Measurements from ENCODE around the gene DESI1.
"Not testable (repeated sequence)": the region's sequence is repeated elsewhere in the genome, so short reads cannot be mapped to it uniquely, and the experiment has no call there.

The DESI1 gene

DNA sequence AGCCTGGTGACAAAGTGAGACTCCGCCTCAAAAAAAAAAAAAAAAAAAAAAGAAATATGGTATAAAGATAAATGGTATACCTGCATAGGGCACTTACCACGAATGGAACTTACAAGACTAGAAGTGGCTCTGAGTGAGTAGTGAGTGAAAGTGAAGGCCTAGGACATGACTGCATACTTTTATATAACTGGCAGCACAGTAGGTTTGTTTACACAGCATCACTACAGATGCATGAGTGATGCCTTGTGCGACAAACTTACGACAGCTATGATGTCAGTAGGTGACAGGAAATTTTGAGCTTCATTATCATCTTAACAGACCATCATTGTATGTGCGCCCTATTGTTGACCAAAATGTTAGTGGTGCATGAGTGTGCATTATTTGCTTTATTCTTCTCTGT is 17.9 kb upstream of the DESI1 start:
- no peaks in the 10 kb centered on the region for H3F3A ChIP-seq (ENCODE audit: insufficient read depth, low read length)
- peaks cover 82% of the 10 kb centered on the region for H3K79me2 ChIP-seq (ENCODE audit: low read length)
- H3K27ac ChIP-seq (ENCODE audit: low read length): no peak overlapping the region
- H3K4me3 ChIP-seq (ENCODE audit: low read length): no peak overlapping the region
- H2AFZ ChIP-seq (ENCODE audit: low read length): no peak overlapping the region
- no peak for DNase-seq
- H3K9me2 ChIP-seq (replicated peaks; ENCODE audit: insufficient read depth, low read length): no peaks in the 10 kb centered on the region
- H4K20me1 ChIP-seq (ENCODE audit: insufficient read depth, low read length): no peaks in the 10 kb centered on the region
- no peak for TF ChIP-seq EZH2phosphoT487 (IDR thresholded peaks at IDR 0.05; ENCODE audit: low read length)
- H3K36me3 ChIP-seq (replicated peaks; ENCODE audit: insufficient read depth, low read length): peaks cover 23% of the 10 kb centered on the region
- no peak overlapping the region for H3K9ac ChIP-seq (ENCODE audit: low read length)
- no peaks in the 10 kb centered on the region for H3K27me3 ChIP-seq (replicated peaks; ENCODE audit: insufficient read depth, low read length)
- H3K9me3 ChIP-seq (replicated peaks; ENCODE audit: insufficient read depth, low read length): no peaks in the 10 kb centered on the region
- no peaks in the 10 kb centered on the region for H3K4me1 ChIP-seq (ENCODE audit: low read length)
- no peak overlapping the region for H3K4me2 ChIP-seq (ENCODE audit: low read depth, low read length)

DNA sequence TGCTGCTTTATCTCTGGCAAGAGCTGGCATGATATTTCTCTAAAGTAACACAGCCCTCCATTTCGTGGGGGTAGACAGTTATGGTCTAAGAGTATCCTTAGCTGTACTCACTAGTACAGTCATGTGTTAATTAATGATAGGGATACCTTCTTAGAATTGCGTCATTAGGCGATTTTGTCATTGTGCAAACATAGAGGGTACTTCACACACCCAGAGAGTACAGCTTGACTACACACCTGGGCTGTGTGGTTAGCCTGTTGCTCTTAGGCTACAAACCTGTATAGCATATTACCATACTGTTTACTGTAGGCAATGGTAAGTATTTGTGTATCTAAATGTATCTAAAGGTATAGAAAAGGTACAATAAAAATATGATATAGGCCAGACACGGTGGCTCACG is 17.3 kb upstream of the DESI1 start:
- H3K27ac ChIP-seq (ENCODE audit: low read length): no peak overlapping the region
- H4K20me1 ChIP-seq (ENCODE audit: insufficient read depth, low read length): no peaks in the 10 kb centered on the region

GRCh38 chr22:41637623-41638022 is 16.8 kb upstream of the DESI1 start:
- not testable (repeated sequence) for DNase-seq; H3K4me2 ChIP-seq (ENCODE audit: low read depth, low read length); H4K20me1 ChIP-seq (ENCODE audit: insufficient read depth, low read length); H3K9me2 ChIP-seq (replicated peaks; ENCODE audit: insufficient read depth, low read length); H3F3A ChIP-seq (ENCODE audit: insufficient read depth, low read length); H3K9me3 ChIP-seq (replicated peaks; ENCODE audit: insufficient read depth, low read length); H3K9ac ChIP-seq (ENCODE audit: low read length); H3K4me1 ChIP-seq (ENCODE audit: low read length); H3K27ac ChIP-seq (ENCODE audit: low read length); H3K4me3 ChIP-seq (ENCODE audit: low read length); H2AFZ ChIP-seq (ENCODE audit: low read length); H3K27me3 ChIP-seq (replicated peaks; ENCODE audit: insufficient read depth, low read length)
- Histone ChIP-seq H3K36me3 (replicated peaks; ENCODE audit: insufficient read depth, low read length) (peaks cover 23% of the 10 kb centered on the region), H3K79me2 (ENCODE audit: low read length) (peaks cover 77% of the 10 kb centered on the region)

More for the DNA sequence above, 17.3 kb upstream of the DESI1 start:
- TF ChIP-seq EZH2phosphoT487 (IDR thresholded peaks at IDR 0.05; ENCODE audit: low read length): no peak
- TF ChIP-seq, protein P1, sequence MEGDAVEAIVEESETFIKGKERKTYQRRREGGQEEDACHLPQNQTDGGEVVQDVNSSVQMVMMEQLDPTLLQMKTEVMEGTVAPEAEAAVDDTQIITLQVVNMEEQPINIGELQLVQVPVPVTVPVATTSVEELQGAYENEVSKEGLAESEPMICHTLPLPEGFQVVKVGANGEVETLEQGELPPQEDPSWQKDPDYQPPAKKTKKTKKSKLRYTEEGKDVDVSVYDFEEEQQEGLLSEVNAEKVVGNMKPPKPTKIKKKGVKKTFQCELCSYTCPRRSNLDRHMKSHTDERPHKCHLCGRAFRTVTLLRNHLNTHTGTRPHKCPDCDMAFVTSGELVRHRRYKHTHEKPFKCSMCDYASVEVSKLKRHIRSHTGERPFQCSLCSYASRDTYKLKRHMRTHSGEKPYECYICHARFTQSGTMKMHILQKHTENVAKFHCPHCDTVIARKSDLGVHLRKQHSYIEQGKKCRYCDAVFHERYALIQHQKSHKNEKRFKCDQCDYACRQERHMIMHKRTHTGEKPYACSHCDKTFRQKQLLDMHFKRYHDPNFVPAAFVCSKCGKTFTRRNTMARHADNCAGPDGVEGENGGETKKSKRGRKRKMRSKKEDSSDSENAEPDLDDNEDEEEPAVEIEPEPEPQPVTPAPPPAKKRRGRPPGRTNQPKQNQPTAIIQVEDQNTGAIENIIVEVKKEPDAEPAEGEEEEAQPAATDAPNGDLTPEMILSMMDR (IDR thresholded peaks at IDR 0.05; ENCODE audit: low read length): no peak
- no peak for TF ChIP-seq EZH2 (optimal IDR thresholded peaks at IDR 0.05; ENCODE audit: low read depth, low read length)
- no peaks in the 10 kb centered on the region for H3K4me1 ChIP-seq (ENCODE audit: low read length)
- H3K27me3 ChIP-seq (replicated peaks; ENCODE audit: insufficient read depth, low read length): no peaks in the 10 kb centered on the region
- peaks cover 23% of the 10 kb centered on the region for H3K36me3 ChIP-seq (replicated peaks; ENCODE audit: insufficient read depth, low read length)
- H3K9ac ChIP-seq (ENCODE audit: low read length): no peak overlapping the region
- no peaks in the 10 kb centered on the region for H3F3A ChIP-seq (ENCODE audit: insufficient read depth, low read length)
- no peak overlapping the region for H2AFZ ChIP-seq (ENCODE audit: low read length)
- H3K79me2 ChIP-seq (ENCODE audit: low read length): peaks cover 82% of the 10 kb centered on the region
- no peaks in the 10 kb centered on the region for H3K9me3 ChIP-seq (replicated peaks; ENCODE audit: insufficient read depth, low read length)
- no peak overlapping the region for H3K4me2 ChIP-seq (ENCODE audit: low read depth, low read length)
- H3K4me3 ChIP-seq (ENCODE audit: low read length): no peak overlapping the region
- DNase-seq: no peak
- H3K9me2 ChIP-seq (replicated peaks; ENCODE audit: insufficient read depth, low read length): no peaks in the 10 kb centered on the region

DNA sequence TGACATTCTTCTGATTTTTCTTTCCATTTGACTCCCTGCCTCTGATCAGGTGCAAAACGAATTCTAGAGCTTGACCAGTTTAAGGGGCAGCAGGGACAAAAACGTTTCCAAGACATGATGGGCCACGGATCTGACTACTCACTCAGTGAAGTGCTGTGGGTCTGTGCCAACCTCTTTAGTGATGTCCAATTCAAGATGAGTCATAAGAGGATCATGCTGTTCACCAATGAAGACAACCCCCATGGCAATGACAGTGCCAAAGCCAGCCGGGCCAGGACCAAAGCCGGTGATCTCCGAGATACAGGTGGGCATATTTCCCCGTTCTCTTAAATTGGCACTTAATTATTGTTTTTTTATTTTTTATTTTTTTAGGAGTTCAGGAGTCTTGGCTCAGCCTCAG is 15.6 kb upstream of the DESI1 start:
- no peak overlapping the region for H3K4me2 ChIP-seq (ENCODE audit: low read depth, low read length)
- no peak overlapping the region for H3K9ac ChIP-seq (ENCODE audit: low read length)
- no peaks in the 10 kb centered on the region for H3K4me1 ChIP-seq (ENCODE audit: low read length)
- H3F3A ChIP-seq (ENCODE audit: insufficient read depth, low read length): no peaks in the 10 kb centered on the region
- DNase-seq: no peak
- TF ChIP-seq EZH2phosphoT487 (IDR thresholded peaks at IDR 0.05; ENCODE audit: low read length): no peak
- H2AFZ ChIP-seq (ENCODE audit: low read length): no peak overlapping the region
- H3K4me3 ChIP-seq (ENCODE audit: low read length): no peak overlapping the region
- H3K9me3 ChIP-seq (replicated peaks; ENCODE audit: insufficient read depth, low read length): no peaks in the 10 kb centered on the region
- peaks cover 23% of the 10 kb centered on the region for H3K36me3 ChIP-seq (replicated peaks; ENCODE audit: insufficient read depth, low read length)
- H3K27me3 ChIP-seq (replicated peaks; ENCODE audit: insufficient read depth, low read length): no peaks in the 10 kb centered on the region
- H3K79me2 ChIP-seq (ENCODE audit: low read length): peaks cover 71% of the 10 kb centered on the region
- H4K20me1 ChIP-seq (ENCODE audit: insufficient read depth, low read length): no peaks in the 10 kb centered on the region
- no peak overlapping the region for H3K27ac ChIP-seq (ENCODE audit: low read length)
- no peaks in the 10 kb centered on the region for H3K9me2 ChIP-seq (replicated peaks; ENCODE audit: insufficient read depth, low read length)

GRCh38 chr22:41634610-41635009 is 13.8 kb upstream of the DESI1 start:
- not testable (repeated sequence) for H3K4me3 ChIP-seq (ENCODE audit: low read length); H3K27me3 ChIP-seq (replicated peaks; ENCODE audit: insufficient read depth, low read length); DNase-seq; H3K4me1 ChIP-seq (ENCODE audit: low read length); H2AFZ ChIP-seq (ENCODE audit: low read length); H3K27ac ChIP-seq (ENCODE audit: low read length); H3K4me2 ChIP-seq (ENCODE audit: low read depth, low read length); H3F3A ChIP-seq (ENCODE audit: insufficient read depth, low read length); H3K9me2 ChIP-seq (replicated peaks; ENCODE audit: insufficient read depth, low read length); H3K9me3 ChIP-seq (replicated peaks; ENCODE audit: insufficient read depth, low read length); H4K20me1 ChIP-seq (ENCODE audit: insufficient read depth, low read length); H3K9ac ChIP-seq (ENCODE audit: low read length)
- H3K36me3 ChIP-seq (replicated peaks; ENCODE audit: insufficient read depth, low read length): peaks cover 17% of the 10 kb centered on the region
- H3K79me2 ChIP-seq (ENCODE audit: low read length): peaks cover 62% of the 10 kb centered on the region

DNA sequence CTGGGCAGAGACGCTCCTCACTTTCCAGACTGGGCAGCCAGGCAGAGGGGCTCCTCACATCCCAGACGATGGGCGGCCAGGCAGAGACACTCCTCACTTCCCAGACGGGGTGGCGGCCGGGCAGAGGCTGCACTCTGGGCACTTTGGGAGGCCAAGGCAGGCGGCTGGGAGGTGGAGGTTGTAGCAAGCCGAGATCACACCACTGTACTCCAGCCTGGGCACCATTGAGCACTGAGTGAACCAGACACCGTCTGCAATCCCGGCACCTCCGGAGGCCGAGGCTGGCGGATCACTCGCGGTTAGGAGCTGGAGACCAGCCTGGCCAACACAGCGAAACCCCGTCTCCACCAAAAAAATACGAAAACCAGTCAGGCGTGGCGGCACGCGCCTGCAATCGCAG is 10.8 kb upstream of the DESI1 start:
- not testable (repeated sequence) for H2AFZ ChIP-seq (ENCODE audit: low read length); H3K27ac ChIP-seq (ENCODE audit: low read length); H3K4me1 ChIP-seq (ENCODE audit: low read length); H4K20me1 ChIP-seq (ENCODE audit: insufficient read depth, low read length); H3K9me2 ChIP-seq (replicated peaks; ENCODE audit: insufficient read depth, low read length); H3K4me3 ChIP-seq (ENCODE audit: low read length); DNase-seq; H3K36me3 ChIP-seq (replicated peaks; ENCODE audit: insufficient read depth, low read length); H3K4me2 ChIP-seq (ENCODE audit: low read depth, low read length); H3K27me3 ChIP-seq (replicated peaks; ENCODE audit: insufficient read depth, low read length); H3F3A ChIP-seq (ENCODE audit: insufficient read depth, low read length); H3K9me3 ChIP-seq (replicated peaks; ENCODE audit: insufficient read depth, low read length); H3K9ac ChIP-seq (ENCODE audit: low read length)
- H3K79me2 ChIP-seq (ENCODE audit: low read length): peaks cover 69% of the 10 kb centered on the region

GRCh38 chr22:41631115-41631514 is 10.3 kb upstream of the DESI1 start:
- H3K4me2 ChIP-seq (ENCODE audit: low read depth, low read length); H4K20me1 ChIP-seq (ENCODE audit: insufficient read depth, low read length); H2AFZ ChIP-seq (ENCODE audit: low read length); H3K9me3 ChIP-seq (replicated peaks; ENCODE audit: insufficient read depth, low read length); H3K27me3 ChIP-seq (replicated peaks; ENCODE audit: insufficient read depth, low read length); H3K27ac ChIP-seq (ENCODE audit: low read length); H3K4me3 ChIP-seq (ENCODE audit: low read length); H3K9ac ChIP-seq (ENCODE audit: low read length); H3K36me3 ChIP-seq (replicated peaks; ENCODE audit: insufficient read depth, low read length); DNase-seq; H3K4me1 ChIP-seq (ENCODE audit: low read length); H3K9me2 ChIP-seq (replicated peaks; ENCODE audit: insufficient read depth, low read length); H3F3A ChIP-seq (ENCODE audit: insufficient read depth, low read length): not testable (repeated sequence)
- H3K79me2 ChIP-seq (ENCODE audit: low read length): peaks cover 68% of the 10 kb centered on the region
